ENCODE measurements around the gene RASAL2.
"Not testable (repeated sequence)": the region's sequence is repeated elsewhere in the genome, so short reads cannot be mapped to it uniquely, and the experiment has no call there.

RASAL2 gene

GRCh38 chr1:178119628-178120027 is 25.7 kb downstream of the RASAL2 start:
- DNase-seq (ENCODE audit: low spot score): no peak

- DNase-seq (ENCODE audit: low spot score): no peak
These were observed 26.2 kb downstream of the RASAL2 start for GRCh38 chr1:178120088-178120487.

- DNase-seq (ENCODE audit: low spot score): not testable (repeated sequence)
These were observed 26.7 kb downstream of the RASAL2 start for GRCh38 chr1:178120520-178121052.

- DNase-seq (ENCODE audit: low spot score): no peak
These were observed 28.0 kb downstream of the RASAL2 start for GRCh38 chr1:178121883-178122282.

- DNase-seq (ENCODE audit: low spot score): no peak
These were observed 28.4 kb downstream of the RASAL2 start for GRCh38 chr1:178122283-178122682.

DNA sequence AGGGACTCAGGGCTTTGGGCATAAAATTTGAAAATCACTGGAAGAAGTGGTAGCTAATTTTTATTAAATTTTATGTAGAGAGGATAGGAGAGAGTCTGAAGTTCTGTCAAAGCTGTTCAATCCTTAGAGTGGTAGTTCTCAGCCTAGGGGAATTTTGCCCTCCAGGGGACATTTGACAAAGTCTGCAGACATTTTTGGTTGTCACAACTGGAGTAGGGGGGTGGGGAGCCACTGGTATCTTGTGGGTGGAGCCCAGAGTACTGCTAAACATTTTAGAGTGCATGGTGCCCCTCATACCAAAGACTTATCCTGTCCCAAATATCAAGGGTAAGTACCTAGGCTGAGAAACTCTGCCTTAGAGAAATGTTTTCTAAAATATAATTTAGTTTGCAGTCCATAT is 30.2 kb downstream of the RASAL2 start:
- no peak for DNase-seq (ENCODE audit: low spot score)

DNA sequence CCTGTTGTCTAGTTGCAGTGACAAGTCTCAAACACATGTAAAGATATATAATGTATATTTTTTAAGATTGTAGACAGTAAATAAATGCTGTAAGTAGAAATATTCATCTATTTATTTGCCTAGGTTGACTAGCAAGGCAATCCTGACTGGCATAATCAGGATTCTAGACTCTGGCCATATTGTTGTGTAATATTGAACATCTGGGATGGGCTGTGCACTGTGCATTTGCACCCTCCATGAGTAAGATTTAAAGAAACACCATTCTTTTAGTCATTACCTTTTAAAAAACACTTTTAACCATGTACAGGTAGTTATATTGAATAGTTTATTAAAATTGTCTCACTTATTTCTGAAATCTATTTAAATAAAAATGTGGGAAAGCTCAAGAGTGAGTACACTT is 32.4 kb downstream of the RASAL2 start:
- DNase-seq (ENCODE audit: low spot score): no peak

DNA sequence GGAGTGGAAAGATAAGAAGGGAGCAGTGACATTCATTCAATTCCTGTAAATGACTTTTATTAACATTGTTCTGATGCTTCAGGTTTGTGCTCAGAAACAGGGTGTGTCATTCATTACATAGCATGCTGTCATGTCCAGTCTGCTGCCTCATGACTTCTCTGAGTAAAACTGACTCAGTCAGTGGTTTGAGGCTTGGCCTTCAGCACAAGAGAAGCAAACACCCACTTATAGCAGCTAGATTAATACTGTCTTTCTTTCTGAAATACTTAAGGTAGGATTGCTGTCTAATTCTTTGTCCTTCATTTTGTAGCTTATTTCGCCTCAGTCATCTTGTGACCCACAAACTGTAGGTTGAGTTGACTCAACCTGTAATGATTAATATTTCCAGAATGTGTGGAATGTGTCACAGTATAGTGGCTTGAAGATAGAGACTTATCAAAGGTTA is 32.9 kb downstream of the RASAL2 start:
- DNase-seq (ENCODE audit: low spot score): no peak

DNA sequence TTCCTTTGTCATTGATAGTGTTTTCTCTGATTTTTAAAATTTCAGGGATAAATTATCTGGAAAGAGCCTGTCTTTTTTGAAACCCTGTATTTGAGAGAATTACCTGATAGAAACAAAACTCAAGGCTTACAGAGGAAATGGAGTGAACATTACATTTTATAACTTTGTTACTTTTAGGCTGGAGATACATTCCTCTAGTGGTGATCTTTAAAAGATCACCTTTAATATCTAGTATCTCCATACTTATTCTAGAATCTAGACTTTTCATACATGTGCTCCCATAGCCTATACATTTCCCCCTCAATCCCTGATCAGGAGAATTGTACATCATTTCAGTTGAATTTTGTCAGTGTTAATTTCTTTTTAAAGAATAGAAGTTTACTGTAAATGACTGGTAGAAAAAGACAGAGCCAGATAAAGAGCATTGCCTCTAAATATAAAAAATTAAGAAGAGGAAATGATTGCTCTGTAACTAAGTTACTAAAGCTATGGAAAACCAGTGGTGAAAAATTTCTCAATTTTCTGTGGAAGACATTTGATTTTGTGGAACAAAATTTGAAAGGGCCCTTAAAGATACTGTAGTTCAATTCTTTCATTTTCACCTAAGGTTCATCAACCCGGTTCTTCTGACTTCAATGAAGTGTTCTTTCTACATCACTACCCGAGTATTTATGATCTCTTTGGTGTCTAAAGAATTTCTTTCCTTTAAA is 33.7 kb downstream of the RASAL2 start:
- DNase-seq (ENCODE audit: low spot score): no peak

- DNase-seq (ENCODE audit: low spot score): no peak
These were observed 39.5 kb downstream of the RASAL2 start for GRCh38 chr1:178133239-178133989.

GRCh38 chr1:178134061-178134460 is 40.2 kb downstream of the RASAL2 start:
- peak; percentile 30 for DNase-seq (ENCODE audit: low spot score)

GRCh38 chr1:178137238-178137637 is 43.3 kb downstream of the RASAL2 start:
- peak; percentile 14 for DNase-seq (ENCODE audit: low spot score)

GRCh38 chr1:178142806-178143205 is 48.9 kb downstream of the RASAL2 start:
- DNase-seq (ENCODE audit: low spot score): no peak

DNA sequence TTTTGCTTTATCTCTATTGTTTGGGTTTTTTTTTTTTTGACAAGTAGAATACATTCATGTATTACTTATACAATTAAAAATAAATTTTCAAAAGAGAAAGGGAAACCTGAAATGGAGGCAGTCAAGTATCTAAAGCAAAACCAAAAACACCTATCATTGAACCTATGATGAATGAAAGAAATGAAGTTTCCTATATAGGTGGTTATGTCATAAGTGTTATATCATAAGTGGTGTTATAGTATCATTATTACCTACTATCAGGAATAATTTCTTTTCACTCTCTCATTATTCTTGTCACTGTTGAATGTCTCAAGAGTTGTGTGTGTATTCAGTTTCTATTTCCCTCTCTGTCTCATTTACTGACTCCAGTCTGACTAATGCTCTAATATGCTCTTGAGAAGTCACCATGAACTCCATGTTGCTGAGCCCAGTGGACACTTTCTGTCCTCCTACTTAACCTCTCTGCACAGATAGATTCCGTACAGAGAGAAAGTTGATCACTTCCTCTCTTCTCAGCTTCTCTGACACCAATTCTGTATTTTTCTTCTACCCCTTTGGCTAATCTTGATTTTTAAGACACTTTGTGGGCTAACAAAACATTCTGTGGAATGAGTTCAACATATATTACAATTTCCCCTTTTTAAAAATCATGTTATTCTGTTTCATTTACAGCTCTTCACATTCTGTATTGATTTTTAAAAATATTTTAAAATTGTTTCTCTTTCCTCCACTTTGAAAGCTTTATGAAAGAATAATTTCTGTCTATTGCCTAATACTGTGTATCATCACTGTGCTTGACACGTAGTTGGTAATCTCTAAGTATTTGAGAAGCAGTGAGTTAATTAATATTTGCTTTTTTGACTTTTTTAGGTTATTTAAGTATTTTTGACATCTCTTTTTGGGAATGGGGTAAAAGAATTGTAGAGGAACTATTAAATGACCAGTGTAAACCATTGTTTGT is 50.1 kb downstream of the RASAL2 start:
- DNase-seq (ENCODE audit: low spot score): no peak

- no peak for DNase-seq (ENCODE audit: low spot score)
These were observed 51.7 kb downstream of the RASAL2 start for GRCh38 chr1:178145605-178146004.

DNA sequence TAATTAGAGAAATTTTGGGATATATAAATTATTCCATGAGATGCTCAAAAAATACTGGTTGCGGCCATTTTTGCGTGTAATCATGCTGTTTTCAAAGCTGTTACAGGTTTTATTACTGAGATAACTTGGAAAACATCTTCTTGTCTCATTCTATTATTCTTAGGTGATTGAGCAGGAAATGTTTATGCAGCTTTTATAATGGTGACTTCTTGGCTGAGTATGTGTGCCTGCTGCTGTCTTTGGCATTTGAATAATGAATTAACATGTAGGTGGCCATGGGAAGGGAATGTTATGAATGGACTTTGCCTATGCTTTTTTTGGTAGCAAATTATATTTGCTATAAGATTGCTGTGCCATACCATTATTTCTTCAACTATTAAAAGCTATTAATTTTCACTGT is 52.5 kb downstream of the RASAL2 start:
- DNase-seq (ENCODE audit: low spot score): no peak

- no peak for DNase-seq (ENCODE audit: low spot score)
These were observed 56.7 kb downstream of the RASAL2 start for GRCh38 chr1:178150610-178151009.

DNA sequence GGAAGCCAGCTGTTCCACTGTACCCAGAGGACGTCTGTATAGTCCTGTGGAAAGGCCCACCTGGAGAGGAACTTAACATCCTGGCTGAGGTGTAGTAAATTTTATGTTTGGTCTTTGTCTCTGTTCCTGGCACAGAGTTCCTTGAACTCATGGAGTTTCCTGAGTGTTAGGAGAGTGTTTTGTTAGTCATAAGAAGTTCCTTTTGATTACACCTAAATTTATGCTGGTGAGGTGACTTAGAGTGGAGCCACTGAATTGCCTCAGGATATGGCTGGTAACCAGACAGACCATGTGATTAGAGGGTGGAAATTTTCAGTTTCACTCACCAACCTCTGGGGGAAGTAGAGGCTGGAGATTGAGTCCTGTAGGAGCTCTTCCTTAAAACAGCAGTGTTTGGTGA is 57.9 kb downstream of the RASAL2 start:
- DNase-seq (ENCODE audit: low spot score): no peak

DNA sequence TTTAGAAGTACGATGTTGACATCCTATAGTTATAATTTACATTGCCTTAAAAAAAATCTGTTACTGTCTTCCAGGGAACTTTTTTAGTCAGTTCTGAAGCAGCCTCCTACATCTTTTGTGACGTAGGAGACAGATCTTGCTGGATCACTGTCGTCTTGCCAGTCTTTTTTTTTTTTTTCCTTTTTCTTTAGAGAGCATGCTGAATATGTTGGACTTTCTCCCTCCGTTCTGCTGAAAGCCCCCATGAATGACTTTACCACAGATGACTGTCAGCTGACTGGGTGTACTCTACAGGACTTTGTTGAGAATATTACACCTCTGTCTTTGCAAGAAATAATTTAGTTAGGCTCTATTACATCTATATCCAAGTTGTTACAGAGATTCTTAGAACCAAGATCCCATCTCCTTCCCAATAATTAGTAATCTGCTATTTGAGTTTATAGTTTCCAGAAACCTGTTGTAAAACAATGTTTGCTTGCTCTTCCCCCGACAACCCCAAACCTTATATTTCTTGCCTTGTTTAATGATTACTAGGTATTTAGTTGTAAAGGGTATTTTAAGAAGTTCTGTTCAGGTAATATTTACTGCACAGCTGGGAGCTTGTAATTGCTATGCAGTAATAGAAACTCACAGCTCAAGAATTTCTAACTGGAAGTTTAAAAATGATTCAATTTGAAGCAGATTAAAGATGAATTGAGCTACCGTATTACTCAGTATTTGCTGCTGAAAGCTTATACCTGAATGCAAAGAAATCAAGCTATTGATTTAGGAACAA is 61.8 kb downstream of the RASAL2 start:
- peak; percentile 16 for DNase-seq (ENCODE audit: low spot score)

DNA sequence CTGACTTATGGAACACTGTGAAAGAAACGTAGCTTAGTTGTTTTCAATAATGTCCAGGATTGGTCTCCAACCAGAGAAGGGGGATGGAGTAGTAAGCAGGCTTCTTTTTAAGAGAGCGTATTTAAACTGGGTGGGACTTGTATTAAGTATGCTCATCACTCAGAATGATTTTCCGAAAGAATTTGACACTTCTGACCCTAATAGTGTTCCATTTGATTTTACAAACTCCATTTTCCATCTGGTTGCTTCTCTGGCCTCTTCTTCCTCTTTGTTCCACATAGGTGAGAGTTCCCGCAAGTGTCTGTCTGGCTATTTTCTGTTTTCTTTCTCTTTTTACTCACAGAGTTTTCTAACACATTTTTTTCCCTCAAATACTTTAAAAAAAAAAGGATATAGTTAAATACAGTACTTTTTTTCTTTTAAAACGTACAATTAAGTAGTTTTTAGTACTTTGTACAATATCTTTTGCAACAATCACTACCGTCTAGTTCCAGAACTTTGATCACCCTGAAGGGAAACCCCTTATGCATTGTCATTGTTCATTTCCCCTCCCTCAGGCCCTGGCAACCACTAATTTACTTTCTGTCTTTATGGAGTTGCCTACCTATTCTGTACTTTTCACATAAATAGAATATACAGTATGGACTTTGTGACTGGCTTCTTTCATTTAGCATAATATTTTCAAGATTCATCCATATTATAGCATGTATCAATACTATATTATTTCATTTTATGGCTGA is 67.0 kb downstream of the RASAL2 start:
- DNase-seq (ENCODE audit: low spot score): no peak

DNA sequence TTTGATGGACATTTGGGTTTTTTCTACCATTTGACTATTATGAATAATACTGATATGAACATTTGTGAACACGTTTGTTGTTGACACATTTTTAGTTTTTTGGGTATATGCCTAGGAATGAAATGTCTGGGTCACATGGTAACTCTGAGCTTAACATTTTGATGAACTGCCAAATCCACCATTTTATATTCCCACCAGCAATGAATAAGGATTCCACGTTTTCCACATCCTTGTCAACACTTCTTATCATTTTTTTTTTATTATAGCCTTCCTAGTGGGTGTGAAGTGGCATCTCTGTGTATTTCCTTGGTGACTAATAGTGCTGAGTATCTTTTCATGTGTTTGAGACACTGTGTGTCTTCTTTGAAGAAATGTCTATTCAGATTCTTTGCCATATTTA is 67.6 kb downstream of the RASAL2 start:
- DNase-seq (ENCODE audit: low spot score): no peak

Measured in putamen (tissue), 1 donor.